ENCODE data around the gene XXYLT1. TPM values are rescaled to one million over a fixed set of nuclear protein-coding genes. Genes with fewer than 3 reads are reported as not detected.

XXYLT1 gene
- total and polyA plus RNA-seq, 2 of the 8 experiments (the other 6 are each of a cell fraction or from before 2014, with no cell fraction given) = 18.9 to 23.8 TPM

- TF ChIP-seq CHD7 (IDR thresholded peaks at IDR 0.05; ENCODE audit: insufficient replicate concordance, low read length) (no peak), TBP (IDR thresholded peaks at IDR 0.05; ENCODE audit: low read depth, low read length) (no peak), JUND (IDR thresholded peaks at IDR 0.05; ENCODE audit: low read length) (no peak), KDM4A (IDR thresholded peaks at IDR 0.05; ENCODE audit: low read depth, low read length, severe bottlenecking) (no peak), KDM5A (IDR thresholded peaks at IDR 0.05; ENCODE audit: low read length) (no peak)
Observed at GRCh38 chr3:195036203-195036505, 234.8 kb downstream of the XXYLT1 start (continued).
